AG08396 (cell line): ENCODE measurements around the gene L3MBTL1.
A peak's percentile ranks its signal among the peaks of the same experiment; 100 is the strongest.

ENCODE experiments used
- DNase-seq: peaks from one replicate; pipeline ENCODE4 v3.0.0; 2012; ENCODE audit warnings: low spot score, mixed read lengths

L3MBTL1 gene

GRCh38 chr20:43535370-43536004 is 28.0 kb downstream of the L3MBTL1 start:
- no peak for DNase-seq

DNA sequence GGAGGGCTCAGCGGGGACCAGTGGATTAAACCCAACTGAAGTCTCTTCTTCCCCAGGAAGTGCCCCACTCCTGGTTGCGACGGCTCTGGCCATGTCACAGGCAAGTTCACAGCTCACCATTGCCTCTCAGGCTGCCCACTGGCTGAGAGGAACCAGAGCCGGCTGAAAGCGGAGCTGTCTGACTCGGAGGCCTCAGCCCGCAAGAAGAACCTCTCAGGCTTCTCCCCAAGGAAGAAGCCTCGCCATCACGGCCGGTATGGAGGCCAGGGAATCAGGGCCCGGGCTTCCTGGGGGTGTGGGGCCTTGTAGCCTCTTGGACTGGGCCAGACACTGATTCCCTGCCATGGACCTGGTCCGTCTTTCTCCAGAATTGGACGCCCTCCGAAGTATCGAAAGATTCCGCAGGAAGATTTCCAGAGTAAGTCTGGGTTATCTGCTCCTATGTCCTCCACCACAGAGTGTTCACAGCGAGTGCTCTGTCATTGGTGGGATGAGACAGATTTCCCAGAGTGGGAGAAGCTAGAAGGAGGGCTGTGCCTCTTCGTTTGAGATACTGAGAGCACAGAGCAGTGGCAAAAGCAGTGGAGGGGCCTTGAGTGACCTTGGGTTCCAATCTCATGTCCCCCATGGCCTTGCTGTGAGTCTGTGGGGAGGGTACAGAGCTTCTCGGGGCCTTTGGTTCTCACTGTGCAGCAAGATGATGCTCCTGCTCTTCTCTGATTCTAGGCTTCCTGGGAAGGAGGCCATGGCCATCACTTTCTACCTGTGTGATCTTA is 28.7 kb downstream of the L3MBTL1 start:
- DNase-seq, result no peak

GRCh38 chr20:43536817-43537440 is 29.4 kb downstream of the L3MBTL1 start:
- DNase-seq, result no peak

- peak; percentile 72 for DNase-seq
Observed at GRCh38 chr20:43537921-43538877, 30.7 kb downstream of the L3MBTL1 start.

DNA sequence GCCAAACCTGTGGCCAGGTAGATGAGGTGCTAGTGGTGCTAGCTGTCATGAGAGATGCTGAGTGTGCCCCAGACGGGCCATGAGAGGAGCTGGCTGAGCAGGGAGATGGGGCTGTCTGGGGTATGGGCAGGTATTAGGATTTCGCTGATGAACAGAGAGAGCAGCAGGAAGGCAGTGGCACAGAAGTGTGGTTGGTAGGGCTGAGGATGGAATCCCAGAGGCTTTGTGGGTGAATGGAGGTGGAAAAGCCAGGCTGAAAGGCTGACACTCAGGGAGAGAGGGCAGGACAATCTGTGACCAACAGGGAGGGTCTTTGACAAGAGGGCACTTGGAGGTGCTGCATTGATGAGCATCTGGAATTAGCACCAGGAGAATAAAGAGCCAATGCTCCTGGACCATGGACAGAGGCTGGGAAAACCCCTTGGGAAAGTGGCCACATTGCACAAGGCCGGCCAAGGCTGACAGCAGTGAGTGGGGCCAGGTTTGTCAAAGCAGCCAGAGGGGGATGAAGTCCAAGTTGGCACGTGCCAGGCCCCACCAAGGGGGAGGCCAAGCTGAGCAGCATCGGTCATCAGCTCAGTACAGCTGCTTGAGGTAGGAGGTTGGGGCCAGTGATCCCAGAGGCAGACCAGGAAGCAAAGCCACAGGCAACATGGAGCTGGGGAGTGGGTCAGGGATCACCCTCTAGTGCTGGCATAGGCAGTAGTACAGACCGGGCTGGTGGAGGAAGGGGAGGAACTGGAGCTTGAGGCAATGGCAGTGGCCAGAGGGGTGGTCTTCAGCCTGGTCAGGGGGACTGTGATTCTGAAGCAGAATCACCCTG is 31.6 kb downstream of the L3MBTL1 start:
- no peak for DNase-seq

DNA sequence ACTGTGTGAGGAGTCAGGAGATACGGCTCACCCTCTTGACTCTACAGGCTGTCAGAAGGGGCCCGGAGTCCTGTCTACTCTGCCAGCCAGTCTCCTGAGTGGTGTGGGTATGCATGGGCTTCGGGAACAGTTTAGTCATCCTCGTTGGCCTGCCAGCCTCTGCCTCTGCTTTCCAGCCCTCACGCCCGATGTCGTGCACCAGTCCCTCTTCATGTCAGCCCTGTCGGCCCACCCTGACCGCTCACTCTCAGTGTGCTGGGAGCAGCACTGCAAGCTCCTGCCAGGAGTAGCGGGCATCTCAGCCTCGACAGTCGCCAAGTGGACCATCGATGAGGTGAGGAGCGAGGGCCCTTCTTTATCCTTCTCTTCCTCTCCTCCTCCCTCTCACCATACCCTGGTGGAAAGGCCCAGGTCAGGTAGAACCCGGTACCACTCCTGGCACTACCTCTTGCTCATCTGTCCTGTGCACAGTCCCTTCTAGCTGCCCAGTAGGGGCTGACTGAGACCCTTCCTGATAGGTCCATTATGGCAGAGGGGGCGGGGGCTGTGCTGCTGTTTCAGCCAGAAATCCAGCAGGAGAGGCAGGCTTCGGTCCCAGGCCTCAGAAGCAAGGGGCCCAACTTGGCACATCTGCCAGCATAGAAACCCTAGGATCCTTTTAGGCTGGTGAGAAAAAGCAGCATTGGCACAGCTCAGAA is 32.6 kb downstream of the L3MBTL1 start:
- no peak for DNase-seq

- DNase-seq, result no peak
Observed at GRCh38 chr20:43540673-43541060, 33.2 kb downstream of the L3MBTL1 start.

- no peak for DNase-seq
Observed at GRCh38 chr20:43541214-43541613, 33.7 kb downstream of the L3MBTL1 start.

GRCh38 chr20:43542161-43542560 is 34.7 kb downstream of the L3MBTL1 start:
- no peak for DNase-seq

- DNase-seq, result no peak
Observed at GRCh38 chr20:43542674-43543073, 35.2 kb downstream of the L3MBTL1 start.

- DNase-seq, result no peak
Observed at GRCh38 chr20:43543138-43543537, 35.6 kb downstream of the L3MBTL1 start.

DNA sequence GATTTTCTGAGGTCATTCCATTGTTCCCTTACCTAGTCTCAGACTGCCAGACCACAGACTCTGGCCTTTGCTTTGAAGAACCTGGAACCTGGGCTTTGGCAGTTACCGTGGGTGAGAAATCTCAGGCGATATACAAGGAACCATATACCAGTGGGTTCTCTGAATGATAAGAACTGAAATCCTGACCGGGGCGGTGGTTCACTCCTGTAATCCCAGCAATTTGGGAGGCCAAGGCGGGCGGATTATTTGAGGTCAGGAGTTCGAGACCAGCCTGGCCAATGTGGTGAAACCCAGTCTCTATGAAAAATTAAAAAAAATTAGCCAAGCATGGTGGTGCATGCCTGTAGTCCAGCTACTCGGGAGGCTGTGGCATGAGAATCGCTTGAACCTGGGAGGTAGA is 37.0 kb downstream of the L3MBTL1 start:
- DNase-seq, result no peak

- no peak for DNase-seq
Observed at GRCh38 chr20:43545837-43546578, 38.5 kb downstream of the L3MBTL1 start.

- DNase-seq, result no peak
Observed at GRCh38 chr20:43548273-43548880, 40.9 kb downstream of the L3MBTL1 start.

- DNase-seq, result no peak
Observed at GRCh38 chr20:43549416-43550065, 42.0 kb downstream of the L3MBTL1 start.

GRCh38 chr20:43550456-43550855 is 43.0 kb downstream of the L3MBTL1 start:
- no peak for DNase-seq

- no peak for DNase-seq
Observed at GRCh38 chr20:43554369-43554768, 46.9 kb downstream of the L3MBTL1 start.

GRCh38 chr20:43558412-43559146 is 51.1 kb downstream of the L3MBTL1 start, which contains the start of gene SGK2:
TSS of gene SGK2 (plus strand) at chr20:43559027. CDS start at chr20:43566496, 7,469 bp downstream.
- peak; percentile 21 for DNase-seq
